HG02588 (cell line): ENCODE data around the gene ARHGEF7.

ENCODE experiments used
- ATAC-seq: cut with Tn5 transposase; IDR thresholded peaks from one replicate; pipeline ENCODE4 v1.9.1; 2021; ENCODE audit warnings: mild to moderate bottlenecking, moderate library complexity; ENCODE audit not compliant: unreplicated experiment

Gene ARHGEF7

GRCh38 chr13:111295886-111296285, 180.8 kb downstream of the ARHGEF7 start:
- ATAC-seq: no peak

- ATAC-seq: no peak
These were observed 181.3 kb downstream of the ARHGEF7 start for GRCh38 chr13:111296417-111296816.

GRCh38 chr13:111298214-111298975, 183.3 kb downstream of the ARHGEF7 start:
- no peak for ATAC-seq

- ATAC-seq: no peak
These were observed 187.1 kb downstream of the ARHGEF7 start for GRCh38 chr13:111302045-111302726.

GRCh38 chr13:111303559-111303958, 188.4 kb downstream of the ARHGEF7 start:
- ATAC-seq: no peak

GRCh38 chr13:111304041-111304544, 189.0 kb downstream of the ARHGEF7 start:
- ATAC-seq: peak; percentile 78

GRCh38 chr13:111304603-111305289, 189.6 kb downstream of the ARHGEF7 start:
- ATAC-seq: no peak

- no peak for ATAC-seq
These were observed 198.0 kb downstream of the ARHGEF7 start for GRCh38 chr13:111312944-111313590.

GRCh38 chr13:111313911-111314425, 198.9 kb downstream of the ARHGEF7 start:
- ATAC-seq: no peak

GRCh38 chr13:111314852-111315251, 199.7 kb downstream of the ARHGEF7 start:
- no peak for ATAC-seq

GRCh38 chr13:111315347-111315995, 200.4 kb downstream of the ARHGEF7 start:
- no peak for ATAC-seq

GRCh38 chr13:111316161-111316730, 201.1 kb downstream of the ARHGEF7 start:
- no peak for ATAC-seq

- no peak for ATAC-seq
These were observed 202.0 kb downstream of the ARHGEF7 start for GRCh38 chr13:111317042-111317550.

- ATAC-seq: no peak
These were observed 202.6 kb downstream of the ARHGEF7 start for GRCh38 chr13:111317571-111318345.

- no peak for ATAC-seq
These were observed 203.3 kb downstream of the ARHGEF7 start for GRCh38 chr13:111318386-111318785.

GRCh38 chr13:111319521-111319920, 204.4 kb downstream of the ARHGEF7 start:
- ATAC-seq: no peak

- ATAC-seq: no peak
These were observed 205.1 kb downstream of the ARHGEF7 start, which contains the start of gene TEX29 for GRCh38 chr13:111319998-111320911. TSS of gene TEX29 (plus strand) at chr13:111320642. CDS start at chr13:111320891, 249 bp downstream.
